Measurements from ENCODE around the gene RNU1-1. TPM values are rescaled to one million over a fixed set of nuclear protein-coding genes. Genes with fewer than 3 reads are reported as not detected.
"Not testable (repeated sequence)": the region's sequence is repeated elsewhere in the genome, so short reads cannot be mapped to it uniquely, and the experiment has no call there.

RNU1-1 gene
- total RNA-seq, 2 donors from 2014 or later: 2,483 to 3,611 TPM

DNA sequence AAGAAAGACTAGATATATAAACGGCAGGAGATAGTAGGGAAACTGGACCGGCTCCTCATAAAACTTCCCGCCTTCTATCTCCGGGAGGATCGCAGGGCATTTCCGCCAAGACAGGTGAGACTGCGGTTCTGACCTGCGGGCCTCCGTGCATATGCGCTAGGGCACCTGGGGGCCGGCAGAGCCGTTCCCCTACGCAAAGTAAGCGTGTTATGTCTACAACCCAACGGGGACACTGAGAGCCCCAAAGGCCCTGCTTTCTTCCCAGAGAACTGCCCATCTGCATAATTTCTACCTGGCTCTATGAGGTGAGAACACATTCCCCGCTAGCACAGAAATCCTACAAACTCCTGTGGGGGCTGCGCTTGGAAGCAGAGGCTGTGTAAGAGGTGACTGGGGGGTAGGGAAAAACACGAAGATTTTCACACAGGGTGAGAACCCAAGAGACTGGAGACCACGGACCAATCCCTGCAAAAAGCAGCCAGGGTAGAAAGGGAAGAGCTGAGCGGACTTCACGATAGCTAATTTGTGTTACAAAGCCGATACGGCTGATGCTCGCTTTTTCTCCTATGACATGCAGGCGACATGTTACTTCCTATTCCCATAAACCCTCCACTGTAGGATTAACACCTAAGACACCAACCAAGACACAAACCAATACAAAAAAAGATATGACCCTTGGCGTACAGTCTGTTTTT is 526 bp downstream of the RNU1-1 start:
- WGBS, 2 experiments (ENCODE audit: insufficient coverage in 1 of 2, insufficient read length in 1 of 2): 10% methylated on average over 13 of the region's 26 CpGs; no CpG with 5 or more reads in 1 of the 2 experiments
- H3K27ac Mint-ChIP-seq; H3K27me3 ChIP-seq (ENCODE audit: control insufficient read depth, insufficient read depth, low read length, poor library complexity, severe bottlenecking); H3K27me3 Mint-ChIP-seq (ENCODE audit: insufficient read depth); H3K9ac ChIP-seq (ENCODE audit: extremely low read depth, low read length, poor library complexity, severe bottlenecking); H3K4me3 Mint-ChIP-seq; H3K36me3 ChIP-seq (ENCODE audit: control insufficient read depth, insufficient read depth, low read length); H3K27ac ChIP-seq (ENCODE audit: low read depth, low read length); H3K4me1 Mint-ChIP-seq; H3K4me1 ChIP-seq (ENCODE audit: control insufficient read depth, insufficient read depth, low read length); H3K9me3 ChIP-seq (ENCODE audit: control insufficient read depth, low read length); H3K4me3 ChIP-seq (ENCODE audit: low read length); H3K36me3 Mint-ChIP-seq (ENCODE audit: low read depth); H3K9me3 Mint-ChIP-seq: not testable (repeated sequence)
- peak; percentile 88 for DNase-seq

DNA sequence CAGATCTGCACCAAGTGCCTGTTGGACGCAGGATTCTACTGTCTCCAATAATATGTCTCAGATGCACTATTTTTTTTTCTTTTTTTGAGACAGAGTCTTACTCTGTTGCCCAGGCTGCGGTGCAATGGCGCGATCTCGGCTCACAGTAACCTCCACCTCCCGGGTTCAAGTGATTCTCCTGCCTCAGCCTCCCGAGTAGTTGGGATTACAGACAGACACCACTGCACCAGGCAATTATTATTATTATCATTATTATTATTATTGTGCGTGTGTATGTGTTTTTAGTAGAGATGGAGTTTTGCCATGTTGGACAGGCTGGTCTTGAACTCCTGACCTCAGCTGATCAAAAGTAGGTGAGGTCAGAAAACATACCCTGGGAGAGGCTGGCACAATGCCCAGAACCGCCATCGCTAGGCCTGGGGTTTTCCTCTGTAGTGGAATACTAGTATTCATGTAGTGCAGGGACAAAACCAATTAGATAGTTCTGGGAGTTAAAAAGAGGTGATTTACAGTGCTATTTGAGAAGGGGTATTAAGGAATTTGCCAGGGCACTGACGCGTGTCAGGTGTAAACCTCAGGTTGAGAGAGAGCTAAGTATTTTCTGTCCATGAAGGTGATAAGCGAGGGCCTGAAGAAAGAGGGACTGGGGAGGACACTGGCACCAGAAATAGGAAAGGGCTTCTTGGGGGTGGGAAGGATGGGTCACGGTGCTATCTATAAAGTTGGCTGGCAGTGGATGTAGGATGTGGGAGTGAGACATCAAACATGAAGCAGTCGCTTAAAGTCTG is 1.3 kb downstream of the RNU1-1 start:
- not testable (repeated sequence) for H3K27me3 ChIP-seq (ENCODE audit: control insufficient read depth, insufficient read depth, low read length, poor library complexity, severe bottlenecking); H3K4me1 ChIP-seq (ENCODE audit: control insufficient read depth, insufficient read depth, low read length); H3K27ac Mint-ChIP-seq; H3K9ac ChIP-seq (ENCODE audit: extremely low read depth, low read length, poor library complexity, severe bottlenecking); H3K27me3 Mint-ChIP-seq (ENCODE audit: insufficient read depth); H3K4me3 Mint-ChIP-seq; DNase-seq; H3K27ac ChIP-seq (ENCODE audit: low read depth, low read length); H3K4me3 ChIP-seq (ENCODE audit: low read length); H3K9me3 Mint-ChIP-seq; H3K36me3 Mint-ChIP-seq (ENCODE audit: low read depth); H3K9me3 ChIP-seq (ENCODE audit: control insufficient read depth, low read length); H3K4me1 Mint-ChIP-seq; H3K36me3 ChIP-seq (ENCODE audit: control insufficient read depth, insufficient read depth, low read length)
- WGBS, 2 experiments (ENCODE audit: insufficient coverage in 1 of 2, insufficient read length in 1 of 2): 85 to 92% methylated on average over 4 to 8 of the region's 15 CpGs

DNA sequence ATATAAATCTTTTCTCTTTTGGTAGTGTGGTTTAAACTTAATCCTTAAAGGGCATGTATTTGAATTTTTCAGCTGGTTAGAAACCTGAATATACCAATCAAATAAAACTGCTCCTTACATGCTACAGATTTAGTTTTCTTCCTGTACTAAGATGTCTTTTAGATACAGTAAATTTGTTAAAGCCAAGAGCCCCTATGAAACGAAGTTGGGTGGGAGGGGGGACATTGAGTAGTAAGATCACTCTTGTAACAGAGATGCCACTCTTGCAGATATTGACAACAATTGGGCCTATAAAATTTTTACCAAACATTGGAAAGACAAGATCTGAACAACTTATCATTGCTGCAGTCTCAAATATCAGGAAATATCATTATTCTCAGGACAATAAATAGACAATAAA is 2.2 kb downstream of the RNU1-1 start:
- H3K4me3 ChIP-seq (ENCODE audit: low read length); H3K27ac ChIP-seq (ENCODE audit: low read depth, low read length); H3K9me3 Mint-ChIP-seq; H3K27ac Mint-ChIP-seq; H3K9me3 ChIP-seq (ENCODE audit: control insufficient read depth, low read length); H3K27me3 Mint-ChIP-seq (ENCODE audit: insufficient read depth); H3K9ac ChIP-seq (ENCODE audit: extremely low read depth, low read length, poor library complexity, severe bottlenecking); H3K4me1 ChIP-seq (ENCODE audit: control insufficient read depth, insufficient read depth, low read length); H3K36me3 Mint-ChIP-seq (ENCODE audit: low read depth); H3K27me3 ChIP-seq (ENCODE audit: control insufficient read depth, insufficient read depth, low read length, poor library complexity, severe bottlenecking); H3K4me3 Mint-ChIP-seq; H3K36me3 ChIP-seq (ENCODE audit: control insufficient read depth, insufficient read depth, low read length); DNase-seq; H3K4me1 Mint-ChIP-seq: not testable (repeated sequence)
- no CpG with 5 or more reads among the region's 1 CpG for WGBS, 2 experiments (ENCODE audit: insufficient coverage in 1 of 2, insufficient read length in 1 of 2)

DNA sequence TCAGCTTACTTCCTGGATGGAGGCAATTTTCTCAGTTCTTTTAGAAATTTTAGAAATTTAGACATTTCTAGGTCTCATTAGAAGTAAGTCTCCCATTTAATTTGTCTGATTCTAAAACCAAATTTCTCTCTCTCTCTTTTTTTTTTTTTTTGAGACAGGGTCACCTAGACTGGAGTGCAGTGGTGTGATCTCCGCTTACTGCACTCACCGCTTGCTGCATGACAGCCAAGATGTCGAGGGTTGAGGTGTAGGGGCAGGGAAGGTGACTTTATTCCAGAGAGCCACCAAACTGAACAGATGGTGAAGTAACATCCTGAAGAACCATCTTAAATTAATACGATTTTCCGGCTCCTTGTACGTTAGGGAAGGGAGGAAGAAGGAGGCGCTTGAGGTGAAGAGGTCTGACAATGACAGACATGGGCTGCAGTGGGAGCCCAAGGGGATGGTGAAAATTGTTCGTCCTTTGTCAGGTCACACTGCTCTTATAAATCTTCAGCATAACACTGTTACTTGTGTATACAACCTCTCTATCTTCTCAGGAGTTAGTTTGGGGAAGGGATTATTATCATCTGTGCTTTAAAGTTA is 5.1 kb downstream of the RNU1-1 start:
- DNase-seq: peak; percentile 68
- not testable (repeated sequence) for H3K9me3 Mint-ChIP-seq; H3K9ac ChIP-seq (ENCODE audit: extremely low read depth, low read length, poor library complexity, severe bottlenecking); H3K4me1 Mint-ChIP-seq; H3K4me3 Mint-ChIP-seq; H3K4me1 ChIP-seq (ENCODE audit: control insufficient read depth, insufficient read depth, low read length); H3K4me3 ChIP-seq (ENCODE audit: low read length); H3K27ac ChIP-seq (ENCODE audit: low read depth, low read length); H3K27ac Mint-ChIP-seq; H3K27me3 Mint-ChIP-seq (ENCODE audit: insufficient read depth); H3K36me3 Mint-ChIP-seq (ENCODE audit: low read depth); H3K36me3 ChIP-seq (ENCODE audit: control insufficient read depth, insufficient read depth, low read length); H3K27me3 ChIP-seq (ENCODE audit: control insufficient read depth, insufficient read depth, low read length, poor library complexity, severe bottlenecking)
- WGBS, 2 experiments (ENCODE audit: insufficient coverage in 1 of 2, insufficient read length in 1 of 2): 89 to 91% methylated on average over 6 to 8 of the region's 8 CpGs
- peaks cover 12% of the 10 kb centered on the region for H3K9me3 ChIP-seq (ENCODE audit: control insufficient read depth, low read length)

DNA sequence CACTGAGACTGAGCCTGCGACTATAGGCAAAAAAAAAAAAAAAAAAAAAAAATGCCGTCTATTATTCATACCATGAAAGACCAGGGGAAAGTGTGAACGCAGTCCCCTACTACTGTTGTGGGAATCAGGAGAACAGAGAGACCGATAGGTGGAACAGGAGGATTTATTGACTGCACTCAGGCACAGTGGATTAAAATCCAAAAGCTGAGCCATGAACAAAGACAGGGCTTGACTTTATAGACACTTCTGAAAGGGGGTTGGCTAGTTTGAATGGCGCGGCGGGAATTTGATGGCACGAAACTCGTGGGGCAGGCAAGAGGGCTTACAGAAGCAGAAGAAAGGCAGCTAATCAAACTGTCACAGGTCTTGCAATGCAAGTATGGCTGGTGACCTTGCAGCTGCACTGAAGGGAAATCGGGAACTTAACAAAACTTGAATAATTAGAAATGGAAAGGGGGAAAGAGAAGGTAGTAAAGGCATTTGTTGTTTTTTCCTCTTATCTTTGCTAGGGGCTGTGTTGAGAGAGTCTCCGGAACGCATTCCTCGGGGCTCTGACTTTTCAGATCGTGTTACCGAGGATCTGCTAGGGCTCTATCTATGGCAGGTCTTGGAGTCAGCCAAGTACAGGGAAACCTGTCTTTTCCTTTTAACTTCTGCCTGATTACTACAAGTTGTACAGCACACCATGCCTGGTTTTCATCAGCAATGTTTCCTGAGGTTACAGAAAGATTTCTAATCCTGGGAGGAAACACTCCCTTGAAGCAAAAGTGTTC is 7.5 kb downstream of the RNU1-1 start:
- Histone ChIP-seq H3K27ac (ENCODE audit: low read depth, low read length) (peak overlapping the region; percentile 79), H3K9me3 (ENCODE audit: control insufficient read depth, low read length) (peaks cover 12% of the 10 kb centered on the region)
- H3K4me1 Mint-ChIP-seq; H3K4me1 ChIP-seq (ENCODE audit: control insufficient read depth, insufficient read depth, low read length); H3K9ac ChIP-seq (ENCODE audit: extremely low read depth, low read length, poor library complexity, severe bottlenecking); H3K36me3 Mint-ChIP-seq (ENCODE audit: low read depth); H3K36me3 ChIP-seq (ENCODE audit: control insufficient read depth, insufficient read depth, low read length); H3K9me3 Mint-ChIP-seq; H3K4me3 ChIP-seq (ENCODE audit: low read length); H3K27me3 ChIP-seq (ENCODE audit: control insufficient read depth, insufficient read depth, low read length, poor library complexity, severe bottlenecking); H3K27me3 Mint-ChIP-seq (ENCODE audit: insufficient read depth); H3K4me3 Mint-ChIP-seq; H3K27ac Mint-ChIP-seq: not testable (repeated sequence)
- 71 to 81% methylated on average over 5 to 15 of the region's 15 CpGs for WGBS, 2 experiments (ENCODE audit: insufficient coverage in 1 of 2, insufficient read length in 1 of 2)
- DNase-seq: peak; percentile 49

DNA sequence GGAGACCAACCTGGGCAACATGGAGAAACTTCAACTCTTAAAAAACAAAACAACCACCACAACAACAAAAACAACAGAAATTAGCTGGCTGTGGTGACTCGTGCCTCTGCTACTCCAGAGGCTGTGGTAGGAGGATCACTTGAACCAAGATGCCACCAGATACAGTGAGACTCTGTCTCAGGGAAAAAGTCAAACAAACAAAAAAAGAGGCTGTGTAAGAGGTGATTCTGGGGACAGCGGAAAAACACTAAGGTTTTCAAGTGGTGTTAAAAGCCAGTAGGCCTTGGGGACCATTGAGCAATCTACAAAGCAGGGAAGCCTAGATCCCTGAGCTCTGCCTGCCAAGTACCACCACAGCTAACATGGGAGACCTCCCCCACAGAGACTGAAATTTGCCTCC is 8.2 kb downstream of the RNU1-1 start:
- H3K4me1 Mint-ChIP-seq; H3K4me3 ChIP-seq (ENCODE audit: low read length); DNase-seq; H3K4me3 Mint-ChIP-seq; H3K4me1 ChIP-seq (ENCODE audit: control insufficient read depth, insufficient read depth, low read length); H3K36me3 Mint-ChIP-seq (ENCODE audit: low read depth); H3K9ac ChIP-seq (ENCODE audit: extremely low read depth, low read length, poor library complexity, severe bottlenecking); H3K36me3 ChIP-seq (ENCODE audit: control insufficient read depth, insufficient read depth, low read length); H3K27me3 Mint-ChIP-seq (ENCODE audit: insufficient read depth); H3K27ac Mint-ChIP-seq; H3K27me3 ChIP-seq (ENCODE audit: control insufficient read depth, insufficient read depth, low read length, poor library complexity, severe bottlenecking); H3K9me3 Mint-ChIP-seq; H3K27ac ChIP-seq (ENCODE audit: low read depth, low read length): not testable (repeated sequence)
- WGBS, 2 experiments (ENCODE audit: insufficient coverage in 1 of 2, insufficient read length in 1 of 2): 94 to 100% methylated on average over 1 to 2 of the region's 2 CpGs
- peaks cover 12% of the 10 kb centered on the region for H3K9me3 ChIP-seq (ENCODE audit: control insufficient read depth, low read length)

Data from endodermal cell (in vitro differentiated cells).